GM12878 (cell line): Measurements from ENCODE around the gene CMTM3. TPM values are rescaled to one million over a fixed set of nuclear protein-coding genes. Genes with fewer than 3 reads are reported as not detected.
"Not testable (repeated sequence)": the region's sequence is repeated elsewhere in the genome, so short reads cannot be mapped to it uniquely, and the experiment has no call there.

ENCODE experiments used
- ATAC-seq: fragments of 200-7000 bp; cut with Tn5 transposase; 3 replicates; pipeline ENCODE4 v1.9.1; 2020; ENCODE audit warnings: mild to moderate bottlenecking, moderate library complexity
- BruUV-seq: library from RNA; stranded (reverse); fragments of 400-500 nt; replicated peaks from 2 replicates; lab custom pipeline; 2021; lab: Mats Ljungman, UMichigan
- CTCF ChIA-PET: fragments of 300-600 bp; sonication (Branson Sonifier 250); formaldehyde crosslinking; extraction: SDS; loops from one replicate; lab custom pipeline; 2021; ENCODE audit warnings: inconsistent platforms; lab: Yijun Ruan, JAX
- POLR2A ChIA-PET: fragments of 350-600 bp; formaldehyde crosslinking; extraction: SDS; loops from one replicate; lab custom pipeline; 2021; ENCODE audit warnings: inconsistent platforms; lab: Charles Lee
- RAD21 ChIA-PET: fragments of 300-600 bp; sonication (Branson Sonifier 250); formaldehyde crosslinking; loops from one replicate; lab custom pipeline; 2023; ENCODE audit warnings: antibody characterized with exemption; ENCODE audit not compliant: unreplicated experiment; lab: Charles Lee
- SMC1A ChIA-PET: fragments of 300-600 bp; sonication (Branson Sonifier 250); formaldehyde crosslinking; loops from one replicate; lab custom pipeline; 2023; ENCODE audit not compliant: unreplicated experiment, uncharacterized antibody; lab: Charles Lee
- DNase-seq: peaks from one replicate; pipeline ENCODE4 v3.0.0-alpha.2; 2011; ENCODE audit warnings: low read depth, low spot score
- FAIRE-seq: peaks from 3 replicates; lab custom pipeline; 2011; peaks lifted over from hg19 to GRCh38; lab: Jason Lieb, UNC
- H2AFZ ChIP-seq: 2 replicates; pipeline ENCODE4 v1.6.0; 2011; ENCODE audit warnings: low read depth, low read length, control low read depth; ENCODE audit not compliant: control insufficient read depth
- H3K27ac ChIP-seq: 2 replicates; pipeline ENCODE4 v1.5.1; 2011; ENCODE audit warnings: control low read depth; ENCODE audit not compliant: control insufficient read depth, insufficient read depth
- H3K27me3 ChIP-seq, 2 experiments: replicated peaks in 1 of 2; 2 replicates each; pipeline versions ENCODE4 v1.6.0 to v1.6.1; 2011; ENCODE audit warnings: low read length in 1 of 2; ENCODE audit not compliant: control insufficient read depth in 2 of 2, insufficient read depth in 2 of 2
- H3K36me3 ChIP-seq, 2 experiments: 2 replicates each; pipeline ENCODE4 v1.5.1; 2011; ENCODE audit warnings: low read length in 1 of 2; ENCODE audit not compliant: control insufficient read depth in 2 of 2, insufficient read depth in 2 of 2
- H3K4me1 ChIP-seq: 2 replicates; pipeline ENCODE4 v1.6.1; 2011; ENCODE audit warnings: mild to moderate bottlenecking, low read length, moderate library complexity, mixed read lengths; ENCODE audit not compliant: control insufficient read depth, insufficient read depth
- H3K4me2 ChIP-seq: 2 replicates; pipeline ENCODE4 v1.6.0; 2011; ENCODE audit warnings: control low read depth; ENCODE audit not compliant: control insufficient read depth, insufficient read depth
- H3K4me3 ChIP-seq: fragments of 200-600 bp; sonication (generic); 2 replicates; pipeline ENCODE4 v1.5.1; 2016
- H3K79me2 ChIP-seq: 2 replicates; pipeline ENCODE4 v1.6.0; 2011; ENCODE audit warnings: low read length; ENCODE audit not compliant: control insufficient read depth, insufficient read depth
- H3K9ac ChIP-seq: 2 replicates; pipeline ENCODE4 v1.8.0; 2011; ENCODE audit warnings: low read length, control low read depth, mixed read lengths; ENCODE audit not compliant: control insufficient read depth, insufficient read depth
- H3K9me3 ChIP-seq: replicated peaks from 3 replicates; pipeline ENCODE4 v1.5.1; 2011; ENCODE audit warnings: mild to moderate bottlenecking, low read length; ENCODE audit not compliant: control insufficient read depth, insufficient read depth
- H4K20me1 ChIP-seq: 2 replicates; pipeline ENCODE4 v1.6.0; 2011; ENCODE audit not compliant: control insufficient read depth, insufficient read depth
- BACH1 ChIP-seq: fragments of 450-650 bp; IDR thresholded peaks from 2 replicates; pipeline ENCODE4 v1.6.1; 2017; ENCODE audit warnings: mild to moderate bottlenecking, borderline replicate concordance
- CREM ChIP-seq: IDR thresholded peaks from 2 replicates; pipeline ENCODE4 v1.6.1; 2014; ENCODE audit warnings: antibody characterized with exemption, low read depth
- EED ChIP-seq: sonication (generic); IDR thresholded peaks from 2 replicates; pipeline ENCODE4 v1.6.1; 2016; ENCODE audit warnings: antibody characterized with exemption, low read depth
- EGR1 ChIP-seq, 2 experiments: IDR thresholded peaks; 1 replicate in 1 of 2; 2 replicates in 1 of 2; pipeline ENCODE4 v1.6.1; 2011 to 2012; ENCODE audit warnings: low read depth in 2 of 2, low read length in 2 of 2, borderline replicate concordance in 1 of 2, mild to moderate bottlenecking in 1 of 2, moderate library complexity in 1 of 2
- HDAC2 ChIP-seq: fragments of 200-600 bp; sonication (generic); IDR thresholded peaks from 2 replicates; pipeline ENCODE4 v1.6.1; 2017
- SUZ12 ChIP-seq: fragments of 200-600 bp; sonication (generic); IDR thresholded peaks from one replicate; pipeline ENCODE4 v1.6.1; 2018; ENCODE audit warnings: antibody characterized with exemption, mild to moderate bottlenecking; ENCODE audit not compliant: unreplicated experiment
- TCF7 ChIP-seq: IDR thresholded peaks from 2 replicates; pipeline ENCODE4 v1.6.1; 2014; ENCODE audit warnings: antibody characterized with exemption, borderline replicate concordance
- USF2 ChIP-seq: IDR thresholded peaks from 2 replicates; pipeline ENCODE4 v1.6.1; 2011; ENCODE audit warnings: low read depth, low read length, improper control_type of control experiment, borderline replicate concordance
- ZBTB11 ChIP-seq: fragments of 450-650 bp; formaldehyde crosslinking; IDR thresholded peaks from 2 replicates; pipeline ENCODE4 v1.5.0; 2022; ENCODE audit warnings: mild to moderate bottlenecking, missing genetic modification characterization
- WGBS: methylation state at CpG from one replicate; pipeline ENCODE4 v1.1.6; 2016; ENCODE audit warnings: low lambda C conversion rate; ENCODE audit not compliant: insufficient replicate concordance, insufficient coverage; ENCODE audit errors: missing lambda C conversion rate; 5-methylcytosine and 5-hydroxymethylcytosine counted together
- in situ Hi-C: fragments of 300-500 bp; cut with MboI; formaldehyde crosslinking; loops from 9 replicates; pipeline ENCODE4 v1.14.3; 2018; ENCODE audit warnings: mixed read lengths
- intact Hi-C: fragments of 100-400 bp; cut with micrococcal nuclease; formaldehyde crosslinking; loops from one replicate; pipeline ENCODE4 v1.14.2; 2022; ENCODE audit not compliant: unreplicated experiment
- polyA plus RNA-seq, 11 experiments: library from polyadenylated mRNA; depleted of rRNA in 4 of 11; unstranded in 6 of 11; stranded (reverse) in 5 of 11; fragments of >200 nt; fragmentation: Nextera tagmentation in 4 of 11; fragmentation: Illumina TruSeq in 1 of 11; extraction: Ambion mirVana in 4 of 11; extraction: Trizol in 1 of 11; gene quantifications; 1 replicate in 1 of 11; 2 replicates in 10 of 11; pipeline versions ENCODE4 v1.2.1 to v1.2.3, GENCODE V29; 2011 to 2016; ENCODE audit warnings: inconsistent platforms in 2 of 11, missing spikeins in 2 of 11, low read depth in 1 of 11
- total RNA-seq, 4 experiments: library from RNA; depleted of rRNA in 3 of 4; stranded (reverse); fragments of >200 nt in 3 of 4; fragmentation: Illumina TruSeq in 1 of 4; extraction: Trizol in 1 of 4; gene quantifications; 2 replicates each; pipeline versions ENCODE4 v1.2.1 to v1.2.3, GENCODE V29; 2013 to 2021
- TF ChIP-seq, protein P1 (sequence below): fragments of 450-650 bp; IDR thresholded peaks from 2 replicates; pipeline ENCODE4 v1.6.1; 2017; ENCODE audit warnings: mild to moderate bottlenecking

The CMTM3 gene
- total and polyA plus RNA-seq, 10 of the 15 experiments (the other 5 are each of a cell fraction or from before 2014, with no cell fraction given): 5.4 to 47.4 (median 28.6) TPM

DNA sequence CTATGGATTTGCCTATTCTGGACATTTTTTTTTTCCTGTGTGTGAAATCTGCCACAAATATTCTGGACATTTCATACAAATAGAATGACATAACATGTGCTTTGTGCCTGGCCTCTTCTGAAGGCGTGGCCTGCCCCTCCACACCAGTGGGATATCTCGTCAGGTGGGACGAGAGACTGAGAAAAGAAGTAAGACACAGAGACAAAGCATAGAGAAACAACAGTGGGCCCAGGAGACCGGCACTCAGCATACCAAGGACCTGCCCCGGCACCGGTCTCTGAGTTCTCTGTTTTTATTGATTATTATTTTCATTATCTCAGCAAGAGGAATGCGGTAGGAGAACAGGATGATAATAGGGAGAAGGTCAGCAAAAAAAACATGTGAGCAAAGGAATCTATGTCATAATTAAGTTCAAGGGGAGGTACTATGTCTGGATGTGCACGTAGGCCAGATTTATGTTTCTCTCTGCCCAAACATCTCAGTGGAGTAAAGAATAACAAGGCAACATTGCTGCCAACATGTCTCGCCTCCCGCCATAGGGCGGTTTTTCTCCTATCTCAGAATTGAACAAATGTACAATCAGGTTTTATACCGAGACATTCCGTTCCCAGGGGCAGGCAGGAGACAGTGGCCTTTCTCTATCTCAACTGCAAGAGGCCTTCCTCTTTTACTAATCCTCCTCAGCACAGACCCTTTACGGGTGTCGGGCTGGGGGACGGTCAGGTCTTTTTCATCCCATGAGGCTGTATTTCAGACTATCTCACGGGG lies 23.3 kb downstream of the CMTM3 start:
- RAD21 ChIA-PET, ATAC-seq, in situ Hi-C loops, POLR2A ChIA-PET, H3K9ac ChIP-seq, H3K36me3 ChIP-seq, H3K27me3 ChIP-seq, H3K79me2 ChIP-seq, H3K4me2 ChIP-seq, SMC1A ChIA-PET, BruUV-seq, H2AFZ ChIP-seq, FAIRE-seq, intact Hi-C loops, H3K27ac ChIP-seq, CTCF ChIA-PET, H3K9me3 ChIP-seq, H4K20me1 ChIP-seq, H3K4me1 ChIP-seq, DNase-seq, H3K4me3 ChIP-seq: not testable (repeated sequence)
- WGBS: 60% methylated on average over 17 of the region's 17 CpGs

- DNase-seq (no peak), ATAC-seq (no peak), FAIRE-seq (no peak)
- POLR2A ChIA-PET: no interaction called here
- H3K9ac ChIP-seq: no peak overlapping the region
- no peak overlapping the region for H3K4me2 ChIP-seq
- in situ Hi-C loops: no loop called here
- no peaks in the 10 kb centered on the region for H3K36me3 ChIP-seq
- intact Hi-C loops: no loop called here
- no peaks in the 10 kb centered on the region for H4K20me1 ChIP-seq
- H3K4me1 ChIP-seq: no peaks in the 10 kb centered on the region
- WGBS: 41% methylated on average over 5 of the region's 5 CpGs
- H3K79me2 ChIP-seq: no peaks in the 10 kb centered on the region
- SMC1A ChIA-PET: no interaction called here
- CTCF ChIA-PET: no interaction called here
- no peaks in the 10 kb centered on the region for H3K9me3 ChIP-seq
- H3K27me3 ChIP-seq: no peaks in the 10 kb centered on the region
- no peak overlapping the region for H3K27ac ChIP-seq
- BruUV-seq: no TSS peak
- RAD21 ChIA-PET: no interaction called here
- H2AFZ ChIP-seq: no peak overlapping the region
- no peak overlapping the region for H3K4me3 ChIP-seq
- no peak for TF ChIP-seq ZBTB11 (CRISPR knock-in tag)
- no peak for TF ChIP-seq USF2
- no peak for TF ChIP-seq TCF7
- TF ChIP-seq BACH1: no peak
- TF ChIP-seq, protein P1, sequence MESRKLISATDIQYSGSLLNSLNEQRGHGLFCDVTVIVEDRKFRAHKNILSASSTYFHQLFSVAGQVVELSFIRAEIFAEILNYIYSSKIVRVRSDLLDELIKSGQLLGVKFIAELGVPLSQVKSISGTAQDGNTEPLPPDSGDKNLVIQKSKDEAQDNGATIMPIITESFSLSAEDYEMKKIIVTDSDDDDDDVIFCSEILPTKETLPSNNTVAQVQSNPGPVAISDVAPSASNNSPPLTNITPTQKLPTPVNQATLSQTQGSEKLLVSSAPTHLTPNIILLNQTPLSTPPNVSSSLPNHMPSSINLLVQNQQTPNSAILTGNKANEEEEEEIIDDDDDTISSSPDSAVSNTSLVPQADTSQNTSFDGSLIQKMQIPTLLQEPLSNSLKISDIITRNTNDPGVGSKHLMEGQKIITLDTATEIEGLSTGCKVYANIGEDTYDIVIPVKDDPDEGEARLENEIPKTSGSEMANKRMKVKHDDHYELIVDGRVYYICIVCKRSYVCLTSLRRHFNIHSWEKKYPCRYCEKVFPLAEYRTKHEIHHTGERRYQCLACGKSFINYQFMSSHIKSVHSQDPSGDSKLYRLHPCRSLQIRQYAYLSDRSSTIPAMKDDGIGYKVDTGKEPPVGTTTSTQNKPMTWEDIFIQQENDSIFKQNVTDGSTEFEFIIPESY: no peak
- no peak for TF ChIP-seq EGR1 (IDR thresholded peaks at IDR 0.05; ENCODE audit: borderline replicate concordance in 1 of 2, low read depth in 2 of 2, low read length in 2 of 2)
- no peak for TF ChIP-seq HDAC2
- no peak for TF ChIP-seq CREM
- no peak for TF ChIP-seq EED
- TF ChIP-seq SUZ12: no peak
Observed at GRCh38 chr16:66629856-66630255, 25.4 kb downstream of the CMTM3 start.
